H1 (cell line): Measurements from ENCODE around the gene ODF2L. TPM values are rescaled to one million over a fixed set of nuclear protein-coding genes. Genes with fewer than 3 reads are reported as not detected.

Experiments
- BACH1 ChIP-seq: IDR thresholded peaks from 2 replicates; pipeline ENCODE4 v1.6.1; 2012; ENCODE audit warnings: low read length, improper control_type of control experiment
- SP2 ChIP-seq: IDR thresholded peaks from 2 replicates; pipeline ENCODE4 v1.6.1; 2012; ENCODE audit warnings: mild to moderate bottlenecking, low read length, inconsistent platforms
- SUZ12 ChIP-seq: fragments of 200-600 bp; sonication (generic); IDR thresholded peaks from 2 replicates; pipeline ENCODE4 v1.6.1; 2012; ENCODE audit warnings: mild to moderate bottlenecking, inconsistent platforms, low read length, moderate library complexity, mixed read lengths
- TAF1 ChIP-seq: IDR thresholded peaks from 2 replicates; pipeline ENCODE4 v1.6.1; 2011; ENCODE audit warnings: mild to moderate bottlenecking, low read depth, low read length
- polyA plus RNA-seq, 7 experiments: library from polyadenylated mRNA; depleted of rRNA in 3 of 7; stranded (reverse) in 5 of 7; unstranded in 2 of 7; fragments of >200 nt in 5 of 7; fragments of 200-250 nt in 2 of 7; gene quantifications; 1 replicate in 5 of 7; 2 replicates in 1 of 7; 4 replicates in 1 of 7; pipeline versions ENCODE4 v1.2.1 to v1.2.3, GENCODE V29; 2011 to 2013; ENCODE audit warnings: missing spikeins in 2 of 7, mixed read lengths in 2 of 7
- total RNA-seq: library from RNA; stranded (reverse); fragmentation: NEBNext Ultra II Directional; extraction: Animal tissue kit (Norgen Biotek cat#: 25700); gene quantifications from 2 replicates; pipeline ENCODE4 v1.2.1, GENCODE V29; 2021
- TF ChIP-seq, protein P1 (sequence below), 3 experiments: IDR thresholded peaks; 1 replicate in 2 of 3; 2 replicates in 1 of 3; pipeline versions ENCODE4 v1.5.1 to v1.6.1; 2011; ENCODE audit warnings: low read length in 3 of 3, mild to moderate bottlenecking in 3 of 3, inconsistent platforms in 2 of 3, low read depth in 1 of 3, moderate library complexity in 1 of 3; ENCODE audit not compliant: insufficient read depth in 1 of 3; ENCODE audit errors: control extremely low read depth in 1 of 3

ODF2L gene
- total and polyA plus RNA-seq, 2 of the 8 experiments (the other 6 are each of a cell fraction or from before 2014, with no cell fraction given) = 3.2 to 27.1 TPM

DNA sequence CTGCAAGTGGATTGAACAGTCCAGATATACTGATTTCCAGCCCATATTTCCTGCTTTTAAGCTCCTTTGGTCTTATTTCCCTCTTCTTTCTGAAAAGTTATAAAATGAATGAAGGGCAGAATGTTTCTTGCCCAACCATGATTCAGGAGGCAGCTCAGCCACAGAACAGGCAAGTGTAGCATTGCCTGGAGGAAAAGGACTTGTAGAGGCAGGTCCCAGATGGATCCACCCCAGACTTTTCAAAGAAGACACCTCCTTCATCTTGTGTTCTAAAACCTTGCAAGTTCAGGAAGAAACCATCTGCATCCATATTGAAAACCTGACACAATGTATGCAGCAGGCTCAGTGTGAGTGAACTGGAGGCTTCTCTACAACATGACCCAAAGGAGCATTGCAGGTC, 27.8 kb upstream of the ODF2L start, which contains the start of gene CLCA2 (continued):
- TF ChIP-seq, protein P1, sequence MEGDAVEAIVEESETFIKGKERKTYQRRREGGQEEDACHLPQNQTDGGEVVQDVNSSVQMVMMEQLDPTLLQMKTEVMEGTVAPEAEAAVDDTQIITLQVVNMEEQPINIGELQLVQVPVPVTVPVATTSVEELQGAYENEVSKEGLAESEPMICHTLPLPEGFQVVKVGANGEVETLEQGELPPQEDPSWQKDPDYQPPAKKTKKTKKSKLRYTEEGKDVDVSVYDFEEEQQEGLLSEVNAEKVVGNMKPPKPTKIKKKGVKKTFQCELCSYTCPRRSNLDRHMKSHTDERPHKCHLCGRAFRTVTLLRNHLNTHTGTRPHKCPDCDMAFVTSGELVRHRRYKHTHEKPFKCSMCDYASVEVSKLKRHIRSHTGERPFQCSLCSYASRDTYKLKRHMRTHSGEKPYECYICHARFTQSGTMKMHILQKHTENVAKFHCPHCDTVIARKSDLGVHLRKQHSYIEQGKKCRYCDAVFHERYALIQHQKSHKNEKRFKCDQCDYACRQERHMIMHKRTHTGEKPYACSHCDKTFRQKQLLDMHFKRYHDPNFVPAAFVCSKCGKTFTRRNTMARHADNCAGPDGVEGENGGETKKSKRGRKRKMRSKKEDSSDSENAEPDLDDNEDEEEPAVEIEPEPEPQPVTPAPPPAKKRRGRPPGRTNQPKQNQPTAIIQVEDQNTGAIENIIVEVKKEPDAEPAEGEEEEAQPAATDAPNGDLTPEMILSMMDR (IDR thresholded peaks at IDR 0.05; ENCODE audit: control extremely low read depth in 1 of 3, insufficient read depth in 1 of 3, low read depth in 1 of 3, low read length in 3 of 3) = no peak
- no peak for TF ChIP-seq SP2
- no peak for TF ChIP-seq TAF1
- TF ChIP-seq BACH1 = no peak
- no peak for TF ChIP-seq SUZ12
- TF ChIP-seq, all 59 proteins: peak for 0
